CD4-positive, CD25-positive, alpha-beta regulatory T cell (primary cell): Measurements from ENCODE around the gene MINDY4. TPM values are rescaled to one million over a fixed set of nuclear protein-coding genes. Genes with fewer than 3 reads are reported as not detected.

Experiments used
- ATAC-seq, 2 donors: fragments of 150-1000 bp; cut with Tn5 transposase; one replicate each; pipeline ENCODE4 v1.10.0; 2021; ENCODE audit warnings: low read depth in 2 of 2, moderate number of reproducible peaks in 2 of 2, moderate library complexity in 1 of 2
- DNase-seq, 3 donors: peaks; one replicate each; pipeline versions ENCODE4 v3.0.0 to v3.0.0-alpha.2; 2012 to 2022; ENCODE audit warnings: mixed read lengths in 1 of 3
- H3K27ac ChIP-seq: one replicate; pipeline ENCODE4 v1.7.0; 2013; ENCODE audit warnings: mild to moderate bottlenecking, low read length; ENCODE audit not compliant: insufficient read depth, poor library complexity, severe bottlenecking
- H3K27me3 ChIP-seq: one replicate; pipeline ENCODE4 v1.7.0; 2013; ENCODE audit warnings: low read length; ENCODE audit not compliant: control insufficient read depth, insufficient read depth
- H3K36me3 ChIP-seq: one replicate; pipeline ENCODE4 v1.7.0; 2013; ENCODE audit warnings: mild to moderate bottlenecking, low read length, moderate library complexity; ENCODE audit not compliant: control insufficient read depth, insufficient read depth
- H3K4me1 ChIP-seq: 2 replicates; pipeline ENCODE4 v1.7.0; 2013; ENCODE audit warnings: mild to moderate bottlenecking, low read length; ENCODE audit not compliant: insufficient read depth, control insufficient read depth, poor library complexity, severe bottlenecking
- H3K4me3 ChIP-seq: one replicate; pipeline ENCODE4 v1.7.0; 2013; ENCODE audit warnings: low read depth, mild to moderate bottlenecking, low read length, moderate library complexity
- H3K9me3 ChIP-seq, 2 experiments: 1 replicate in 1 of 2; 2 replicates in 1 of 2; pipeline ENCODE4 v1.7.0; 2013; ENCODE audit warnings: low read length in 2 of 2, mild to moderate bottlenecking in 1 of 2, moderate library complexity in 1 of 2; ENCODE audit not compliant: control insufficient read depth in 2 of 2
- H3K27ac Mint-ChIP-seq, 3 donors: one replicate each; pipeline ENCODE4 v1.8.0; 2020 to 2022; ENCODE audit warnings: mild to moderate bottlenecking in 3 of 3, mixed read lengths in 3 of 3, moderate library complexity in 2 of 3
- H3K27me3 Mint-ChIP-seq: one replicate; pipeline ENCODE4 v1.8.0; 2022; ENCODE audit warnings: mild to moderate bottlenecking, mixed read lengths
- H3K36me3 Mint-ChIP-seq: one replicate; pipeline ENCODE4 v1.8.0; 2020; ENCODE audit warnings: mixed read lengths
- H3K4me1 Mint-ChIP-seq, 4 donors: one replicate each; pipeline ENCODE4 v1.8.0; 2020 to 2022; ENCODE audit warnings: mixed read lengths in 4 of 4, mild to moderate bottlenecking in 1 of 4
- H3K4me3 Mint-ChIP-seq, 4 donors: one replicate each; pipeline ENCODE4 v1.8.0; 2020 to 2022; ENCODE audit warnings: mild to moderate bottlenecking in 4 of 4, mixed read lengths in 4 of 4, moderate library complexity in 3 of 4
- H3K9me3 Mint-ChIP-seq, 7 donors: one replicate each; pipeline ENCODE4 v1.8.0; 2020 to 2022; ENCODE audit warnings: mixed read lengths in 7 of 7, mild to moderate bottlenecking in 3 of 7, moderate library complexity in 2 of 7
- polyA plus RNA-seq, 4 donors: library from polyadenylated mRNA; unstranded; fragments of 300-500 nt; fragmentation: Illumina TruSeq; gene quantifications; one replicate each; pipeline ENCODE4 v1.2.3, GENCODE V29; 2021
- total RNA-seq: library from RNA; stranded (reverse); gene quantifications from one replicate; pipeline ENCODE4 v1.2.3, GENCODE V29; 2022

The MINDY4 gene
- 0.49 TPM for total RNA-seq
- polyA plus RNA-seq, result 1 to 10 TPM in 1 of 4 donors, under 1 TPM in 3; 0.17 to 1.0 (median 0.53) TPM

- Mint-ChIP-seq H3K9me3 (no peaks in the 10 kb centered on the region), H3K27me3 (peaks cover 11% of the 10 kb centered on the region), H3K36me3 (no peaks in the 10 kb centered on the region), H3K27ac (peak within 1 kb of the TSS; percentile 74 to 86 (median 75)), H3K4me3 (peak within 1 kb of the TSS; percentile 82 to 93 (median 87)), H3K4me1 (peaks cover 3 to 11% (median 6%) of the 10 kb centered on the region in 4 donors)
- ATAC-seq, result peak; percentile 75 to 81
- Histone ChIP-seq H3K9me3 (no peaks in the 10 kb centered on the region), H3K36me3 (no peaks in the 10 kb centered on the region), H3K27ac (peak within 1 kb of the TSS; percentile 56), H3K4me3 (peak within 1 kb of the TSS; percentile 82), H3K4me1 (peaks cover 11% of the 10 kb centered on the region), H3K27me3 (no peaks in the 10 kb centered on the region)
- DNase-seq, result peak; percentile 47 to 79 (median 49)
Observed at GRCh38 chr7:30771174-30771879, at the start of gene MINDY4. MINDY4 (plus strand) TSS chr7:30771417; CDS start chr7:30771494, 77 bp downstream.

GRCh38 chr7:30722187-30722586, 49.0 kb upstream of the MINDY4 start:
- ATAC-seq (no peak), DNase-seq (no peak)
- peaks cover 20% of the 10 kb centered on the region for H3K4me1 ChIP-seq
- H3K27ac Mint-ChIP-seq, result no peak overlapping the region
- H3K27ac ChIP-seq, result no peak overlapping the region
- peaks cover 6% of the 10 kb centered on the region for H3K36me3 ChIP-seq
- peaks cover 52% of the 10 kb centered on the region for H3K36me3 Mint-ChIP-seq
- no peaks in the 10 kb centered on the region for H3K27me3 ChIP-seq
- peaks cover 2 to 31% (median 16%) of the 10 kb centered on the region in 7 donors for H3K9me3 Mint-ChIP-seq
- no peaks in the 10 kb centered on the region for H3K27me3 Mint-ChIP-seq
- no peak overlapping the region for H3K4me3 Mint-ChIP-seq
- H3K4me3 ChIP-seq, result no peak overlapping the region
- peaks cover 12 to 21% of the 10 kb centered on the region in 2 experiments for H3K9me3 ChIP-seq
- H3K4me1 Mint-ChIP-seq, result peaks cover 12 to 26% (median 18%) of the 10 kb centered on the region in 4 donors

GRCh38 chr7:30722671-30723070, 48.5 kb upstream of the MINDY4 start:
- H3K36me3 Mint-ChIP-seq, result peaks cover 48% of the 10 kb centered on the region
- Histone ChIP-seq H3K4me1 (peaks cover 24% of the 10 kb centered on the region), H3K9me3 (peaks cover 7 to 21% of the 10 kb centered on the region in 2 experiments), H3K4me3 (no peak overlapping the region), H3K27me3 (no peaks in the 10 kb centered on the region), H3K27ac (no peak overlapping the region), H3K36me3 (peaks cover 5% of the 10 kb centered on the region)
- H3K27ac Mint-ChIP-seq, result peak overlapping the region in 1 of 3 donors; percentile 32
- ATAC-seq (no peak), DNase-seq (no peak)
- peaks cover 12 to 31% (median 20%) of the 10 kb centered on the region in 4 donors for H3K4me1 Mint-ChIP-seq
- no peaks in the 10 kb centered on the region for H3K27me3 Mint-ChIP-seq
- H3K4me3 Mint-ChIP-seq, result peak overlapping the region in 1 of 4 donors; percentile 14
- H3K9me3 Mint-ChIP-seq, result peaks cover 2 to 28% (median 14%) of the 10 kb centered on the region in 7 donors

GRCh38 chr7:30723776-30724175, 47.4 kb upstream of the MINDY4 start:
- Mint-ChIP-seq H3K36me3 (peaks cover 37% of the 10 kb centered on the region), H3K27ac (no peak overlapping the region), H3K4me3 (peak overlapping the region in 1 of 4 donors; percentile 14), H3K9me3 (peaks cover 0 to 17% (median 7%) of the 10 kb centered on the region in 7 donors), H3K4me1 (peaks cover 16 to 42% (median 30%) of the 10 kb centered on the region in 4 donors), H3K27me3 (no peaks in the 10 kb centered on the region)
- H3K27me3 ChIP-seq, result no peaks in the 10 kb centered on the region
- no peak overlapping the region for H3K27ac ChIP-seq
- no peak for DNase-seq
- no peaks in the 10 kb centered on the region for H3K36me3 ChIP-seq
- peaks cover 4 to 10% of the 10 kb centered on the region in 2 experiments for H3K9me3 ChIP-seq
- H3K4me1 ChIP-seq, result peaks cover 35% of the 10 kb centered on the region
- H3K4me3 ChIP-seq, result no peak overlapping the region
- ATAC-seq, result no peak

GRCh38 chr7:30726296-30727006, 44.8 kb upstream of the MINDY4 start:
- Mint-ChIP-seq H3K36me3 (peaks cover 11% of the 10 kb centered on the region), H3K4me3 (peak overlapping the region; percentile 84 to 92 (median 86)), H3K9me3 (peaks cover 0 to 2% (median 0%) of the 10 kb centered on the region in 7 donors), H3K27me3 (no peaks in the 10 kb centered on the region), H3K4me1 (peaks cover 21 to 66% (median 42%) of the 10 kb centered on the region in 4 donors), H3K27ac (peak overlapping the region; percentile 89 to 97 (median 94))
- H3K4me3 ChIP-seq, result peak overlapping the region; percentile 81
- H3K9me3 ChIP-seq, result no peaks in the 10 kb centered on the region
- H3K36me3 ChIP-seq, result no peaks in the 10 kb centered on the region
- H3K27ac ChIP-seq, result peak overlapping the region; percentile 70
- DNase-seq, result peak in 2 of 3 donors; percentile 40 to 49
- no peaks in the 10 kb centered on the region for H3K27me3 ChIP-seq
- no peak for ATAC-seq
- H3K4me1 ChIP-seq, result peaks cover 47% of the 10 kb centered on the region

GRCh38 chr7:30727061-30727945, 43.9 kb upstream of the MINDY4 start:
- H3K36me3 Mint-ChIP-seq, result peaks cover 11% of the 10 kb centered on the region
- H3K4me1 Mint-ChIP-seq, result peaks cover 21 to 73% (median 42%) of the 10 kb centered on the region in 4 donors
- no peaks in the 10 kb centered on the region for H3K36me3 ChIP-seq
- H3K4me3 Mint-ChIP-seq, result peak overlapping the region; percentile 84 to 92 (median 86)
- peak overlapping the region; percentile 81 for H3K4me3 ChIP-seq
- H3K27me3 ChIP-seq, result no peaks in the 10 kb centered on the region
- peak overlapping the region; percentile 70 for H3K27ac ChIP-seq
- H3K4me1 ChIP-seq, result peaks cover 47% of the 10 kb centered on the region
- DNase-seq (peak; percentile 19 to 93 (median 87)), ATAC-seq (peak; percentile 91 to 92)
- H3K27me3 Mint-ChIP-seq, result no peaks in the 10 kb centered on the region
- H3K9me3 ChIP-seq, result no peaks in the 10 kb centered on the region
- H3K27ac Mint-ChIP-seq, result peak overlapping the region; percentile 89 to 97 (median 94)
- H3K9me3 Mint-ChIP-seq, result peaks cover 0 to 2% (median 0%) of the 10 kb centered on the region in 7 donors

GRCh38 chr7:30728591-30729100, 42.6 kb upstream of the MINDY4 start:
- H3K36me3 Mint-ChIP-seq, result peaks cover 2% of the 10 kb centered on the region
- H3K4me1 Mint-ChIP-seq, result peaks cover 21 to 79% (median 41%) of the 10 kb centered on the region in 4 donors
- H3K4me1 ChIP-seq, result peaks cover 47% of the 10 kb centered on the region
- no peaks in the 10 kb centered on the region for H3K27me3 Mint-ChIP-seq
- DNase-seq (no peak), ATAC-seq (no peak)
- peak overlapping the region; percentile 47 to 92 (median 66) for H3K4me3 Mint-ChIP-seq
- H3K9me3 ChIP-seq, result no peaks in the 10 kb centered on the region
- H3K27ac Mint-ChIP-seq, result peak overlapping the region in 2 of 3 donors; percentile 6 to 84
- H3K27ac ChIP-seq, result peak overlapping the region; percentile 21
- no peaks in the 10 kb centered on the region for H3K27me3 ChIP-seq
- no peaks in the 10 kb centered on the region for H3K9me3 Mint-ChIP-seq
- no peaks in the 10 kb centered on the region for H3K36me3 ChIP-seq
- no peak overlapping the region for H3K4me3 ChIP-seq
